Islet precursor cell (in vitro differentiated cells): ENCODE measurements around the gene NUP160.
"Not testable (repeated sequence)": the region's sequence is repeated elsewhere in the genome, so short reads cannot be mapped to it uniquely, and the experiment has no call there.

Experiments used
- DNase-seq: peaks from one replicate; pipeline ENCODE4 v3.0.0-alpha.2; 2018

NUP160 gene

DNA sequence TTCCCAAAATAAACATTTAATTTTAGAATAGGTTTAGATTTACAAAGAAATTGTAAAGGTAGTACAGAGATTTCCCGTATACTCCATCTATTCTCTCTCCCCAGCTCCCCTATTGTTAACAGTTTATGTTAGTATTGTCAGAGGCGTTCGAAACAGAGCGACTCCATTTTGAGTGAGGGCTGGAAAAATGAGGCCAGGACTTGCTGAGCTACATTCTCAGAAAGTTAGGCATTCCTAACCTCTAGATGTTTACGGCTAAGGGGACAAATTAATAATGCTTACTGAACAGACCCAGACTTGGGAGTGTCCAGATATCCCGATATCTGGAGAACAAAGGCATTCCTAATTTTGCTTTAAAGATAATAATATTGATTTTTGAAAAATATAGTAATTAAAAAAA is 12.4 kb upstream of the NUP160 start:
- DNase-seq, result no peak

DNA sequence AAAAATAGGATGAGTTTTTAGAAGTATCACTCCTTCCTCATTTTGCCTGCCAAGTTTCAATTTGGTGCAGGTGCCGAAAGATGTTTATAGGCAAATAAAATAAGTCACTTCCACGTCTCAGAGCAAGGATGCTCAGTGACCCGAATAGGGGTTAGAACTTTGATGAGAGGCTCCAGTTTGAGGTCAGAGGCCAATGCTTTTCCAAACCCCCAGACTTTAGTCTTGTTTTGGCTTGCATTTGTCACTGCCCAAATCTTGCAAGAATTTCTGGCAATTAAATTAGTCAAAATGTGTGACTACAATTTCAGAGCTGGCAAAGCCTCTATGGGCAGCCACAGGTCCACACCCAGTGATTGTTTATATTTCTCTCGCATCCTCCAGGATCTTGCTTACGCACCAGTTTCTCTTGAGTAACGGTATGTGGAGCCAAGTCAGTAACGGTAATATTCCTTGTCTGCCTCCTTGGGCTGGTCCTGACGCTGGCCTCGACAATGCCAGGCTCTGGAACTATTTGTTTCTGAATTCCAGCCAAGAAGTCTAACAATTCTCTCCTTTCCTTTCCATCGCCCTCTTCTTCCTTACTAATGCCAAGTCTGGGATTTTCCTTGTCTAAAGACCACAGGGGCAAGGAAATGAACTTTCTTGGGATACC is 9.9 kb upstream of the NUP160 start:
- no peak for DNase-seq

- DNase-seq, result no peak
Observed at GRCh38 chr11:47857485-47857884, 9.3 kb upstream of the NUP160 start.

DNA sequence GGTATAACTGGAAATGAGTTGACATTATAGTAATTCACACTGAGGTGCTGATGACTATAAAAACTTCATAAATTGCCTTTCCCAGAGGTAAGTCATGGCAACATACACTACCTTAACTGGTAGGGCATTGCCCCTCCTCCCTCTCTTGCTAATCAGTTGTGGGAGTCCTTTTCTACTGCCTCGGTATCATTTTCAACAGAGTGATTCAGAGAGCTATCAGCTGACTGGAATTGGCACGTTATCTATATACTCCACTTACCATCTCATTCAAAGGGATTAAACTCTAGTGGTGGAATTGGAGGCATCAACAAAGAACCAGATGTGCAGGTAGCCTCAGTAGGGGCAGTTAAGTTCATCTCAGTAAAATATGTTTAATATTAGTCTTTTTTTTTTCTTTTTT is 8.0 kb upstream of the NUP160 start:
- DNase-seq, result no peak

DNA sequence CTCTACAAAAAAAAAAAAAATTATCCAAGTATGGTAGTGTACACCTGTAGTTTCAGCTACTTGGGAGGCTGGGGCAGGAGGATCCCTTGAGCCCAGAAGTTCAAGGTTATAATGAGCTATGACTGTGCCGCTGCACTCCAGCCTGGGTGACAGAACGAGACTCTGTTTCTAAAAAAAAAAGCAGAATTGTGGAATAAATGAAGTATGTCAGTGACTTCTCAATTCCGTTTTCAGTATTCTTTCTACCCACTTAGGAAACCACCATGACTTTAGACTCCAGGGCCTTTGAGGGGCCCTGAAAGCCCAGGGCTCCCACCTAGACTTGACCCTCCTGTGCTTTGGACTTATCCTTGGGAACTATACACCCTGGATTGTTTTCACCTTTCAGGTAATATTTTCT is 6.5 kb upstream of the NUP160 start:
- no peak for DNase-seq

GRCh38 chr11:47852053-47852452 is 3.9 kb upstream of the NUP160 start:
- no peak for DNase-seq

DNA sequence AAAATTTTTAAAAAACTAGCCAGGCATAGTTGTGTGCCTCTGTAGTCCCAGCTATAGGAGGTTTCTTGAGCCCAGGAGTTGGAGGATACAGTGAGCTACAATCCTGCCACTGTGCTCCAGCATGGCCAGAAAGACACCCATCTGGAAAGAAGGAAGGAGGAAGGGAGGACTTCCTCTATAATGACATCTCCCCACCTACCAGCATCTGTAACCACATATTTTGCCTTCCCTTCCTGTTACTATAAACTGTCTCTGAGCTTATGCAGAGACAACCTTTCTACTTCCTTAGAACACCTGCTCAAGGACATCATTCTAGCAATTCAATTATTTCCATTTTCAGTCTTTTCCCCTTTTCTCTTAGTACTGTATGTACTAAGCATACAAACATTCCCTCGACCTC is 2.2 kb upstream of the NUP160 start:
- no peak for DNase-seq

- DNase-seq, result no peak
Observed at GRCh38 chr11:47848700-47849155, 578 bp upstream of the NUP160 start.

DNA sequence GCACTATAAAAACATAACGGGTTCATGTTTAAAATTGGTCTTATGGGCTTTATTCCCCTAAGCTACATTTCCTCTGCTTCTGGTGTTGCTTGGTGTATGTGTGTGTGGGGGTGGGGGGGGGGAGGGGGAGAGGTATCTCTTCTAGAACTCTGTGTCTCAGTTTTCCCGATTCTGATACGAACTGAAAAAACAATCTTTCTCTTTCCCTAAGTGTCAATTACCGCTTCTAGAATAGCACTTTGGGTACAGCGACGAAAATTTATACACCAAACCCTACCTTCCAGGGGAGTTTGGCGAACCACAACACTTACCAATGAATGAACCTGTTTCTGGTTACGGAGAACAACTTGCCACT is 636 bp downstream of the NUP160 start:
- no peak for DNase-seq

GRCh38 chr11:47846998-47847397 is 1.2 kb downstream of the NUP160 start:
- DNase-seq, result no peak

GRCh38 chr11:47843361-47844055 is 4.6 kb downstream of the NUP160 start:
- DNase-seq, result no peak

DNA sequence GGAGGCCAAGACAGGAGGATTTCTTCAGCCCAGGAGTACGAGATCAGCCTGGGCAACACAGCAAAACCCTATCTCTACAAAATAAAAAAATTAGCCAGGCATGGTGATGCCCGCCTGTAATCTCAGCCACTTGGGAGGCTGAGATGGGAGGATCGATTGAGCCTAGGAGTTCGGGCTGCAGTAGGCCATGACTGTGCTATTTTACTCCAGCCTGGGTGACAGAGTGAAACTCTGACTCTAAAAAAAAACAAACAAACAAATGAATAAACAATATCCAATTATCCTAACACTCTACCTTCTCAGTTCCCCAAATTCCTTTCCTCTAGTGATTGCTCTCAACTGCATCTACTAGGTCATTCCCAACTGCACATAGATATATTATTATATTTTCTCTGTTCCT is 5.4 kb downstream of the NUP160 start:
- no peak for DNase-seq

DNA sequence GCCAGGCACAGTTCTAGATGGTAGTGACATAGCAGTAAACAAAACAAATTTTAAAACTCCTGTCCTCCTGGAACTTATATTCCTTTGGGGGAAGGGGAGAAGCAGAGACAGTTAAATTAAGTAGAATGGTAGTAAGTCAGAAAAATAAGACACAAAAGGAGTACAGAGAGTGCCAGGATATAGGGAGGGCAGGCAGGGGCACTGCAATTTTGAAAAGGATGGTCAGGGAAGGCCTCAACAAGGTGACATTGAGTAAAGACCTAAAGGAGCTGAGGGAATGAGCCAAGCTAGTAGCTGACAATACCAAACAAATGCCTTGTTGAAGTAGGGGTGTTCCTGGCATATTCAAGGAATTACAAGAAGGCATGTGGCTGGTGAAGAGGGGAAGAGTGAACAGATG is 10.2 kb downstream of the NUP160 start:
- DNase-seq, result no peak

DNA sequence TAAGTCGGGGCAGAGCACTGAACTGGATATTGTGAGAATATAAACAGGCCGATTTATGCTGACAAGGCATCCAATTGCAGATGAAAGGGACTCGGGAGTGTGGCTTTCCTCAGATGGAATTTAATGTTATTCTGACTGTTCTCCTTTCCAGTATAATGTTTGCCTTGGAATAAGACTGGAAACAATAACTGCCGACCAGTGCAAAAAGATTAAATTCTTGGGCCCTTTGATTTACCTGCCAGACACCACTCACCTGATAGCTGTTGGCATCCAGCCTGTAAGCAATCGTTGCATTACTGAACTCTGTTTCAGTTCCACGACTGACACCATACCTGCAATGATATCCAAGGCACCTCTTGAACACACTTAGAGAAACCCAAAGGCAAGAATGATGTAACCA is 10.9 kb downstream of the NUP160 start:
- no peak for DNase-seq

GRCh38 chr11:47830013-47830412 is 18.1 kb downstream of the NUP160 start:
- DNase-seq, result not testable (repeated sequence)

DNA sequence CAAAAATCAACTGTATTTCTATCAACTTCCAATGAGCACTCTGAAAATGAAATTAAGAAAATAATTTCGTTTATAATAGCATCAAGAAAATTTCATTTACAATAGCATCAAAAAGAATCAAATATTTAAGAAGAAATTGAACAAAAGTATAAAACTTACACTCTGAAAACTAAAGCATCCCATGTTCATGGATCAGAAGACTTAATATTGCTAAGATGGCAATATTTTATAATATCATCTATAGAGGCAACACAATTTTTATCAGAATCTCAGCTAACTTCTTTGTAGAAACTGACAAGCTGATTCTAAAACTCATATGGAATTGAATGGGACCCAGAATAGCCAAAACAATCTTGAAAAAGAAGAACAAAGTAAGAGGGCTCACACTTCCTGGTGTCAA is 19.9 kb downstream of the NUP160 start:
- no peak for DNase-seq

- DNase-seq, result not testable (repeated sequence)
Observed at GRCh38 chr11:47822664-47823063, 25.5 kb downstream of the NUP160 start.

DNA sequence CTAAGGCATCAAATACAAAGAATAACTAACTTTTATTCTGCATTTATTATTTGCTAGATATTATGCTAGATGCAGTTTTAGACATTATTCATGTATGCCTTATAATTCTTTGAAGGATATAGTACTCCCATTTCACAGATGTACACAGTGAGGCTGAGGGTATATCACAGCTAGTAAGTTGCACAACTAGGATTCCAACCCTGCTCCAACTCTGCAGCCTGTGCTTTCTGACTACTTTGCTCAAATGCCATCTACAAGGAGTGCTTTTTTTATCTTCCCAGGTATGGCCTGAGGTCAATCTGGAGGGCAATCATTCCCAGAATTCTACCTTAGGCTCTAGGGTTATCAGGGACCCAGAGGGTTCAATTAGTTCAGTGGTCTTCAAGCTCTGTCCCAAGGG is 28.4 kb downstream of the NUP160 start:
- no peak for DNase-seq

- DNase-seq, result no peak
Observed at GRCh38 chr11:47800759-47801158, 47.4 kb downstream of the NUP160 start.

- no peak for DNase-seq
Observed at GRCh38 chr11:47797633-47798032, 50.5 kb downstream of the NUP160 start.

DNA sequence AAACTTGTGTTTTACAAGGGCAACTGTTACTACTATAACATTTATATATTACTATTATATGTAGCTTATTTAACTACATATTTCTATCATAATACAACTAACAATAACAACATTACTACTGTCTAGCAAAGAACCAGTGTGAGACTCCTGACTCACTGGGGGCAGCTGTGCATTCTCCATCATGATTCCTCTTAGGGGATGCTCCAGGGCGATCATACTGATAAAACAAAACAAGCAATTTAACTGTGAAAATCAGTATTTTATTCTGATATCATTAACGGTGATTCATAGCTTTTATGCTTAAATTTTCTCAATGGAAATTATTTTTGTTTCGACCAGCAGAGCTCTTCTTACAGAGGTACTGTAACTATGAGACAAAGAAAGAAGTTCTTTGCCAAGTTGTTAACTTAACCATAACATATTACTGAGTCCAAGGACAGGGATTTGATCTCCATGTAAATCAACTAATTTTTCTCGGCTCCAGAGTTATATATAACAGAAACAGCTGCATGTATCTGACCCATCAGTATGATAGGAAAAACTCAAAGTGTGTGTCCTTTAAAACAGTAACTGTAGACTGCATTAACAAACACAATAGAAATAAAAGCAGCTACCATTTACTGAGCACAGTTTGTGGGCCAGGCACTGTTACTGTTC is 56.2 kb downstream of the NUP160 start:
- DNase-seq, result no peak

- DNase-seq, result not testable (repeated sequence)
Observed at GRCh38 chr11:47790017-47790416, 58.1 kb downstream of the NUP160 start.

GRCh38 chr11:47788181-47788580 is 60.0 kb downstream of the NUP160 start:
- DNase-seq, result no peak

GRCh38 chr11:47786373-47786772 is 61.8 kb downstream of the NUP160 start:
- DNase-seq, result no peak
